ENCODE measurements around the gene MAP6.

The MAP6 gene

GRCh38 chr11:75561426-75562047, 107.3 kb downstream of the MAP6 start:
- Histone ChIP-seq H3K9me3 (ENCODE audit: control insufficient read depth, low read length) (no peaks in the 10 kb centered on the region), H3K4me1 (ENCODE audit: control insufficient read depth, insufficient read depth, low read length) (peaks cover 51% of the 10 kb centered on the region), H3K27me3 (ENCODE audit: control insufficient read depth, insufficient read depth, low read length) (no peaks in the 10 kb centered on the region), H3K9ac (ENCODE audit: low read length) (peak overlapping the region; percentile 88), H3K36me3 (ENCODE audit: control insufficient read depth, insufficient read depth, low read length) (peaks cover under 1% of the 10 kb centered on the region), H3K4me3 (ENCODE audit: low read length) (peak overlapping the region; percentile 99)

DNA sequence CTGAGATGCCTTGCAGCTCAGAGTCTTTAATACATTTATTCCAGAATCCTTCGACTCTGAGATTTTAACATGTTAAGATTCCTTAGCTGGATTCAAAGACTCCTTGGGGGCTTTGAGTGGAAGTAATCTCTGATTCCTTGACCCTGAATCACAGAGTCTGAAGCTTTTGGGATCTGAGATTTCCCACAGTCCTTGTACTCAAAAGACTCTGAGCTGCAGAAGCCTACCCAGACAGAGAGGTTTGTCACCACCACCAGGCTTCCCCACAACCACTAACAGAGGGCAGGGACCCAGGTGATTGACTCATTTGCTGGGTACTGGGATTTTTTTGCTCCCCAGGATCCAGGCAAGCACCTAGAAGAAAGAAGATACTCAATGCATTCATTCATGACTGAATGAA, 108.2 kb downstream of the MAP6 start:
- no peaks in the 10 kb centered on the region for H3K27me3 ChIP-seq (ENCODE audit: control insufficient read depth, insufficient read depth, low read length)
- H3K4me1 ChIP-seq (ENCODE audit: control insufficient read depth, insufficient read depth, low read length), result peaks cover 48% of the 10 kb centered on the region
- H3K9ac ChIP-seq (ENCODE audit: low read length), result no peak overlapping the region
- no peaks in the 10 kb centered on the region for H3K36me3 ChIP-seq (ENCODE audit: control insufficient read depth, insufficient read depth, low read length)
- H3K9me3 ChIP-seq (ENCODE audit: control insufficient read depth, low read length), result no peaks in the 10 kb centered on the region
- H3K4me3 ChIP-seq (ENCODE audit: low read length), result no peak overlapping the region

- H3K9me3 ChIP-seq (ENCODE audit: control insufficient read depth, low read length), result no peaks in the 10 kb centered on the region
- H3K9ac ChIP-seq (ENCODE audit: low read length), result no peak overlapping the region
- H3K36me3 ChIP-seq (ENCODE audit: control insufficient read depth, insufficient read depth, low read length), result no peaks in the 10 kb centered on the region
- no peak overlapping the region for H3K4me3 ChIP-seq (ENCODE audit: low read length)
- H3K27me3 ChIP-seq (ENCODE audit: control insufficient read depth, insufficient read depth, low read length), result no peaks in the 10 kb centered on the region
- H3K4me1 ChIP-seq (ENCODE audit: control insufficient read depth, insufficient read depth, low read length), result peaks cover 37% of the 10 kb centered on the region
Measured at GRCh38 chr11:75558939-75559843, 109.6 kb downstream of the MAP6 start.

DNA sequence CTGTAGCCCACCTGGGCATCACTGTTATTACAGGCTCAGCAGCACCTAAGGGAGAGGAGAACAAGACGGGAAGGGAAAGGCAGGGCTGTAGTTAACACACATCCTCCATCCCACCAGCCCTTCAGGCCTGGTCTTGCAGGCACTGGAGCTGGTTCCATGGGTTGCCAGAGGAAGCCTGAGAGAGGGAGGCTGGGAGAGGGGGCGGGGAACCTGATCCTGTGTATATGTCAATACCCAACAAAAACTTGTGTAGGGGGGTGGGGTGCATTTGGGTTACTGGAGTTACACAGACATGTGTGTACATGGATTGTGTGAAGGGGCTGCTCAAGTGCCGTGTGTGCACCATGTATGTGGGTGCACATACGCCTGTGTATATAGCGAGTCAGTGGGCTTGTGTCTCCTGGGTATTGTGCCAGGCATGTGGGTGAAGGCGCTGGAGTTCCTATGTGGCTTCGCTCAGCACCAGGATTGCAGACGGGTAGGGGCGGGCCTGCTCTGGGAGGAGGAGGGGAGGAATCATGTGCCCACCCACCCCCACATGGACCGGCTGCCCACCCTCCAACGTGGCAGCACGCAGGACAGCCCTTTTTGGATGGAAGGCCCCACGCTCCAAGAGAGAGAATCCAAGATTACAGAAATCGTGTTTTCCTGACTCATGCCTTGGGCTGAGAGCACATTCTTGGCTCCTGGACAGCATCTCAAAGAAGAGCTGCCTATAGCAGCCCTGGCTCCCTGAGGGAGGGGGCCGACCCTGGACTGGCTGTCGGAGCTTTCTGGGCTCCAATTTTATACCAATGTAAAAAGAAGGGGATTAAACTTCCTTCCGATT, 111.0 kb downstream of the MAP6 start:
- no peak overlapping the region for H3K4me3 ChIP-seq (ENCODE audit: low read length)
- H3K4me1 ChIP-seq (ENCODE audit: control insufficient read depth, insufficient read depth, low read length), result peaks cover 27% of the 10 kb centered on the region
- H3K27me3 ChIP-seq (ENCODE audit: control insufficient read depth, insufficient read depth, low read length), result no peaks in the 10 kb centered on the region
- no peaks in the 10 kb centered on the region for H3K36me3 ChIP-seq (ENCODE audit: control insufficient read depth, insufficient read depth, low read length)
- H3K9ac ChIP-seq (ENCODE audit: low read length), result peak overlapping the region; percentile 19
- no peaks in the 10 kb centered on the region for H3K9me3 ChIP-seq (ENCODE audit: control insufficient read depth, low read length)

- H3K4me1 ChIP-seq (ENCODE audit: control insufficient read depth, insufficient read depth, low read length), result peaks cover 24% of the 10 kb centered on the region
- no peaks in the 10 kb centered on the region for H3K27me3 ChIP-seq (ENCODE audit: control insufficient read depth, insufficient read depth, low read length)
- H3K36me3 ChIP-seq (ENCODE audit: control insufficient read depth, insufficient read depth, low read length), result no peaks in the 10 kb centered on the region
- H3K9ac ChIP-seq (ENCODE audit: low read length), result no peak overlapping the region
- H3K9me3 ChIP-seq (ENCODE audit: control insufficient read depth, low read length), result no peaks in the 10 kb centered on the region
- no peak overlapping the region for H3K4me3 ChIP-seq (ENCODE audit: low read length)
Measured at GRCh38 chr11:75556275-75556674, 112.6 kb downstream of the MAP6 start.

GRCh38 chr11:75555079-75555811, 113.6 kb downstream of the MAP6 start:
- H3K9me3 ChIP-seq (ENCODE audit: control insufficient read depth, low read length), result no peaks in the 10 kb centered on the region
- no peaks in the 10 kb centered on the region for H3K27me3 ChIP-seq (ENCODE audit: control insufficient read depth, insufficient read depth, low read length)
- H3K4me3 ChIP-seq (ENCODE audit: low read length), result no peak overlapping the region
- no peaks in the 10 kb centered on the region for H3K36me3 ChIP-seq (ENCODE audit: control insufficient read depth, insufficient read depth, low read length)
- H3K9ac ChIP-seq (ENCODE audit: low read length), result no peak overlapping the region
- peaks cover 24% of the 10 kb centered on the region for H3K4me1 ChIP-seq (ENCODE audit: control insufficient read depth, insufficient read depth, low read length)

- H3K4me3 ChIP-seq (ENCODE audit: low read length), result no peak overlapping the region
- no peak overlapping the region for H3K9ac ChIP-seq (ENCODE audit: low read length)
- H3K9me3 ChIP-seq (ENCODE audit: control insufficient read depth, low read length), result no peaks in the 10 kb centered on the region
- H3K4me1 ChIP-seq (ENCODE audit: control insufficient read depth, insufficient read depth, low read length), result peaks cover 23% of the 10 kb centered on the region
- H3K27me3 ChIP-seq (ENCODE audit: control insufficient read depth, insufficient read depth, low read length), result no peaks in the 10 kb centered on the region
- H3K36me3 ChIP-seq (ENCODE audit: control insufficient read depth, insufficient read depth, low read length), result no peaks in the 10 kb centered on the region
Measured at GRCh38 chr11:75554258-75555022, 114.4 kb downstream of the MAP6 start.

- Histone ChIP-seq H3K36me3 (ENCODE audit: control insufficient read depth, insufficient read depth, low read length) (no peaks in the 10 kb centered on the region), H3K27me3 (ENCODE audit: control insufficient read depth, insufficient read depth, low read length) (no peaks in the 10 kb centered on the region), H3K4me3 (ENCODE audit: low read length) (no peak overlapping the region), H3K9ac (ENCODE audit: low read length) (no peak overlapping the region), H3K9me3 (ENCODE audit: control insufficient read depth, low read length) (no peaks in the 10 kb centered on the region), H3K4me1 (ENCODE audit: control insufficient read depth, insufficient read depth, low read length) (peaks cover 17% of the 10 kb centered on the region)
Measured at GRCh38 chr11:75553889-75554257, 115.0 kb downstream of the MAP6 start.

GRCh38 chr11:75553182-75553581, 115.7 kb downstream of the MAP6 start:
- H3K27me3 ChIP-seq (ENCODE audit: control insufficient read depth, insufficient read depth, low read length), result no peaks in the 10 kb centered on the region
- H3K36me3 ChIP-seq (ENCODE audit: control insufficient read depth, insufficient read depth, low read length), result no peaks in the 10 kb centered on the region
- H3K4me3 ChIP-seq (ENCODE audit: low read length), result no peak overlapping the region
- H3K4me1 ChIP-seq (ENCODE audit: control insufficient read depth, insufficient read depth, low read length), result peaks cover 10% of the 10 kb centered on the region
- H3K9me3 ChIP-seq (ENCODE audit: control insufficient read depth, low read length), result no peaks in the 10 kb centered on the region
- no peak overlapping the region for H3K9ac ChIP-seq (ENCODE audit: low read length)

GRCh38 chr11:75549370-75549958, 119.4 kb downstream of the MAP6 start:
- no peak overlapping the region for H3K9ac ChIP-seq (ENCODE audit: low read length)
- peaks cover 3% of the 10 kb centered on the region for H3K4me1 ChIP-seq (ENCODE audit: control insufficient read depth, insufficient read depth, low read length)
- no peaks in the 10 kb centered on the region for H3K9me3 ChIP-seq (ENCODE audit: control insufficient read depth, low read length)
- no peaks in the 10 kb centered on the region for H3K36me3 ChIP-seq (ENCODE audit: control insufficient read depth, insufficient read depth, low read length)
- peaks cover 3% of the 10 kb centered on the region for H3K27me3 ChIP-seq (ENCODE audit: control insufficient read depth, insufficient read depth, low read length)
- no peak overlapping the region for H3K4me3 ChIP-seq (ENCODE audit: low read length)

Data from mucosa of stomach (tissue), 1 donor.